Measurements from ENCODE around the gene SCARF2.
"Not testable (repeated sequence)": the region's sequence is repeated elsewhere in the genome, so short reads cannot be mapped to it uniquely, and the experiment has no call there.

Gene SCARF2

DNA sequence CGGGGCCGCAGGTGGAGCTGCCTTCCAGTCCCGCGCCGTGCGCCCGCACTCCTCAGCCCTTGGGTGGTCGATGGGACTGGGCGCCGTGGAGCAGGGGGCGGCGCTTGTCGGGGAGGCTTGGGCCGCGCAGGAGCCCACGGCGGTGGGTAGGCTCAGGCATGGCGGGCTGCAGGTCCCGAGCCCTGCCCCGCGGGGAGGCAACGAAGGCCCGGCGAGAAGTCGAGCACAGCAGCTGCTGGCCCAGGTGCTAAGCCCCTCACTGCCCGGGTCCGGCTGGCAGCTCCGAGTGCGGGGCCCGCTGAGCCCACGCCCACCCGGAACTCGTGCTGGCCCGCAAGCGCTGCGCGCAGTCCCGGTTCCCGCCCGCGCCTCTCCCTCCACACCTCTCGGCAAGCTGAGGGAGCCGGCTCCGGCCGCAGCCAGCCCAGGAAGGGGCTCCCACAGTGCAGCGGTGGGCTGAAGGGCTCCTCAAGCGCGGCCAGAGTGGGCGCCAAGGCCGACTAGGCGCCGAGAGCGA lies 45.2 kb downstream of the SCARF2 start:
- DNase-seq (ENCODE audit: low spot score), result not testable (repeated sequence)

DNA sequence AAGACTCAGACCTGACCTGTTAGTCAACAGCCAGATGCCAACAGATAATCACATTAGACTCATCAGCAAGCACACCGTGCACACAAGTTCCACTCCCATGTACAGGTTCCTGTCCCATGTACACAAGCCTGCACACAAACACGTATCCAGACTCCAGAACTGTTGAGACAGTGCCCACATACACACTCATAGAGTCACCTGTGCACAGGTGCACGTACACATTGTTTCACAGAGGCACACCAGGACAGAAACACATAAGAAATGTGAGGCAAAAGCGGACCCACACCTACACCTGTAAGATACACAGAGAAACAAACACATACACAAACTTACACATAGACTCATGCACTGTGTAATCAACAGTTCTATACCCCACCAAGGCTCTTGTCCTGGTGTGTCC lies 46.4 kb downstream of the SCARF2 start:
- no peak for DNase-seq (ENCODE audit: low spot score)

DNA sequence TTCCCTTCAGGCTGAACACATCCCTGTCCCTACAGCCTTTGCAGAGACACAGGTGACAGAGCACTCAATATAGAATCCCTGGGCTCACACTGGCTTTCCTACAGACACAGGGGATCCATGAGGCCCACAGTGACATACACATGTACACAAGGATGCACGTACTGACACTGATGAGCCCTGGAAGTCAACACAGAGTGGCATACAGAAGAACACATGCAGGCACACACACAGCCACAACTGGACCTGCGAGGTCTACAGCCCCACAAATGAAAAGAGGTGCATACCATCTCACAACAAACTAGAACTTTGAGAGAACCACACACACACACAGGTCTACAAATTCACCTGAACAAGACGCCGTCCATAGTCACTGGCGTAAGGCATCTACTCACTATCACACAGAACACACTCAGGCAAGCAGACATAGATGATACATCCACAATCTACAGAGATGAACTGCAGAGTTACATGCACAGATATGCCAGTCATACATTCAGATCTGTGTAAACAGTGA lies 47.2 kb downstream of the SCARF2 start:
- DNase-seq (ENCODE audit: low spot score), result no peak

DNA sequence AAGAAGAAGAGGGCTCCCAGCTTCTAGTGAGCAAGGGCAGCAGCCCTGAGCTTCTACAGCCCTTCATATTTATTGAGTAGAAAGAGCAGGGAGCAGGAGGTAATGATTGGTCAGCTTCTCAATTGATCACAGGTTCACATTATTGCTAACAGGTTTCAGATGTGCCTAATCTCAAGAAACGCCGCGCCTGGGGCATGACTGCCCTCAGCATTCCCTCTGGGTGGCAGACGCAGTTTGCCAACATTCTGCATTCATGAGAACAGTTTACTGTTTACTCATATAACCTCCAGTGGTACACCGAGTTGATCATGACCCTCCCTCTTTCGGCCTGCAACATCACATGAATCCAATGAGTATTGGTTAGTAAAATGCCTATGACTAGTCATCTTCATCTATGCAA lies 48.3 kb downstream of the SCARF2 start:
- DNase-seq (ENCODE audit: low spot score), result no peak

DNA sequence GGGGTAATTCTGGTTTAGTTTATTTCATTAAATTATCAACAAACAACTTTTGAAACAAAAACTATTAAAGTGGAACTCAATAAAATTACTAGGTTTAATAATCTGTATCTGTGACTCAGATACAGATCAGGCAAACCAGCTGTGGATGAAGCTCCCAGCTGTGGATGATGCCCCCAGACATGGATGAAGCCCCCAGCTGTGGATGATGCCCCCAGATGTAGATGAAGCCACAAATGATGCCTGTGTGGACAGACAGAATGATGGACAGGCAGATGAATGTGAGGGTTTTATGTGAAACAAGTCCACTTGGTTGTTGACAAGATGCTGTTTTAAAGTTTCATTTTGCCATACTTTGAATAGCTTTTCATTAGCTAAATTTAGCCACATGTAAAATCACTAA lies 49.4 kb downstream of the SCARF2 start:
- DNase-seq (ENCODE audit: low spot score), result no peak

DNA sequence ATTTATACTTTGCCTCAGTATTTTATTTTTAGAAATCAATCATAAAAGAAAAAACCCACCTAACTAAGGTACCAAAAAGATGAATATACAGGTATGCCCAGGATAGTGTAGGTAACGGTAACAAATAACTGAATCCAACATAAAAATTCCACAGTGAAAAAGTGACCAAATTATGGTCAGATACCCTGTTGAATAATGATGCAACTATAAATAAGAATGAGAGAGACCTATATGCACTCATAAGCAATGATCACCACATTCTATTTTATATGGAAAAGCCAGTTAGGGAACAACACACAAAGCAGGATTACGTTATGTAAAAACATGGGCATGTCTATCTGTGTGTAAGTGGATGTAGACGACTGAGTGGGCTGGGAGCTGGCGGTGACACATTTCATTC lies 50.7 kb downstream of the SCARF2 start:
- no peak for DNase-seq (ENCODE audit: low spot score)

DNA sequence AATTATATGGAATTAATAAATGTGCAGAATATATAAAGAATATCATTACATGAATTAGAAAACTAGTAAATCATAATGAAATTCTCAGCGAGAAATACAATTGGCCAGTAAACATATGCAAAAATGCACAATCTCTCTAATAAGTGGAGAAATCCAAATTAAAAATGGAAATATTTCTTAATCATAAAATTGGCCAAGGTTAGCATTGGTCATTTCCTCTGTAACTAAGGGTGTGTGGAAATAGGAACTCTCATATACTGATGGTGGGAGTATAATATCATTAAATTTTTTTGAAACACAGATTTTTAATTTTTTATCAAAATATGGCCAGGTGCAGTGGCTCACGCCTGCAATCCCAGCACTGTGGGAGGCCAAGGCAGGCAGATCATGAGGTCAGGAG lies 51.3 kb downstream of the SCARF2 start:
- DNase-seq (ENCODE audit: low spot score), result no peak

DNA sequence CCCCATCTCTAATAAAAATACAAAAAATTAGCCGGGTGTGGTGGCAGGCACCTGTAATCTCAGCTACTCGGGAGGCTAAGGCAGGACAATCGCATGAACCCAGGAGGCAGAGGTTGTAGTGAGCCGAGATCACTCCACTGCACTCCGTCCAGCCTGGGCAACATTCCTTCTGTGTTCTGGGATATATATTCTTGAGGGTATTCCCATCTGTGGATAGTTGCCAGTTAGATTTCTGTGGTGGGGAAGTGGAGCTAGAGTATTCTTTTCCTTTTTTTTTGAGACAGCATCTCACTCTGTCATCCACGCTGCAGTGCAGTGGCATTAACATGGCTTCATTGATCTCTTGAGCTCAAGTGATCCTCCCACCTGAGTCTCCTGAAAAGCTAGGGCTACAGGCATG lies 52.8 kb downstream of the SCARF2 start:
- no peak for DNase-seq (ENCODE audit: low spot score)

DNA sequence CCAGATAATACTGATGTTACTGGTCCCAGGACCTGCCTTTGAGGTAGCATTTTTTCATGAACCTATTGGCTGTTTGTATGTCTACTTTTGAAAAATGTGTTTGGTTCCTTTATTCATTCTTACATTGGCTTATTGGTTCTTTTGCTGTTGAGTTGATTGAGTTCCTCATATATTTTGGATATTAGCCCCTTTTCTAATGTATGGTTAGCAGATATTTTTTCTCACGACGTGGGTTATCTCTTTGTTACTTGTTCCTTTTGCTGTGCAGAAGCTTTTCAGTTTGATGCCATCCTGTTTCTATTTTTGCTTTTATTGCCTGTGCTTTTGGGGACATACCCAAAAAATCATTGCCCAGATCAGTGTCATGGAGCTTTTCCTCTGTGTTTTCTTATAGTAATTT lies 53.5 kb downstream of the SCARF2 start:
- DNase-seq (ENCODE audit: low spot score), result no peak

DNA sequence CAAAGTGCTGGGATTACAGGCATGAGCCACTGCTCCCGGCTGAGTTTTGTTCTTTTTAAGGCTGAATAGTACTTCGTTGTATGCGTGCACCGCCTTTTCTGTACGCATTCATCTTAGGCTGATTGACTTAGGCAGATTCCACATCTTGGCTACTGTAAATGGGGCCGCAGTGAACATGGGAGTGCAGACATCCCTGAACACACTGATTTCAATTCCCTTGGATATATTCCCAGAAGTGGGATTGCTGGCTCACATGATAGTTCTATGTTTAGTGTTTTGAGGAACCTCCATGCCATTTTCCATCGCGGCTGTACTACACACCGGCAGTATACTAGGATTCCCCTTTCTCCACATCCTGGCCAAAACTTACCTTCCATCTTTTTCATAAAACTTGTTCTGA lies 54.1 kb downstream of the SCARF2 start:
- no peak for DNase-seq (ENCODE audit: low spot score)

DNA sequence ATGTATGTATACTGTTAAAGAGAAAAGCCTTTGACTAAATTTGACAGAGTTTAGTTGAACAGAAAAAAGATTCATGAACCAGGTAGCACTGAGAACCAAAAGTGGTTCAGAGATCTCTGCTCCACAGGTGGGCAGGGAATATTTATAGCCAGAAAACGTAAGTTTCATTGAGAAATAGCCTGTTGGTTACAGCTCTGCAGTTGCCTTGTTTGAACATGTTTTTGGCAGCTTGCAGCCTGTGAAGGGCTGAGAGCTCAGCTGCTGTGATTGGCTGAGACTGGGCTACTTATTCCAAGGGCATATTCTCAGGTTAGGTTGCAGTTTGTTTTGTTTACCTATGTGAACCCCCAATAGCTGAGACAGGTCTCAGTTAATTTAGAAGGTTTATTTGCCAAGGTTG lies 57.1 kb downstream of the SCARF2 start:
- no peak for DNase-seq (ENCODE audit: low spot score)

DNA sequence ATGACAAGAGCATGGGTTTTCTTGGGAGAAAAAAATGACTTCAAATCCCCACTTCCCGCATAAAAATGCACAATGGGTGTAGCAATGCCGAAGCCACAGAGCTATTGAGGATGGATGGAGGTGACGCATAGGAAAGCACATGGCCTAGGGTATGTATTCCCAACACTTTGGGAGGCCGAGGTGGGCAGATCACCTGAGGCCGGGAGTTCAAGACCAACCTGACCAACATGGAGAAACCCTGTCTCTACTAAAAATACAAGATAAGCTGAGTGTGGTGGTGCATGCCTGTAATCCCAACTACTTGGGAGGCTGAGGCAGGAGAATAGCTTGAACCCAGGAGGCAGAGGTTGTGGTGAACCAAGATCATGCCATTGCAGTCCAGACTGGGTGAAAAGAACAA lies 58.9 kb downstream of the SCARF2 start:
- not testable (repeated sequence) for DNase-seq (ENCODE audit: low spot score)

DNA sequence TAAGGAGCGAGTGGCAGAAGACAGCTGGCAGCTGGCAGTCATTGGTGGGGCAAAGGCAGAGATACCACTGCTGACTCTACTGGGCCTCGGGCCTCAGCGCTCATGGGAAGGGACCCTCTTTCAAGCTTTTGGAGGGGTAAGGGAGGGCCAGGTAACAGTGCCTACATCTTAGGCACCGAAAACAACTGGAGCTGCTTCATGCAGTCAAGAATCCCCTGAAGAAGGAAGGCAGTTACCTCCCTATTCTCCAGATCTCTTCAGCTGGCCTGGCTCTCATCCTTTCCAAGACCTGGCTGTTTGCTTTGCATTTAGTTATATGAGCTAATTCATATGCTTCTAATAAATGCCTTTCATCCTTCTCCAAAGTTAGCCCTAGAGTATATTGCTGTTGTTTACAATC lies 59.5 kb downstream of the SCARF2 start:
- no peak for DNase-seq (ENCODE audit: low spot score)

DNA sequence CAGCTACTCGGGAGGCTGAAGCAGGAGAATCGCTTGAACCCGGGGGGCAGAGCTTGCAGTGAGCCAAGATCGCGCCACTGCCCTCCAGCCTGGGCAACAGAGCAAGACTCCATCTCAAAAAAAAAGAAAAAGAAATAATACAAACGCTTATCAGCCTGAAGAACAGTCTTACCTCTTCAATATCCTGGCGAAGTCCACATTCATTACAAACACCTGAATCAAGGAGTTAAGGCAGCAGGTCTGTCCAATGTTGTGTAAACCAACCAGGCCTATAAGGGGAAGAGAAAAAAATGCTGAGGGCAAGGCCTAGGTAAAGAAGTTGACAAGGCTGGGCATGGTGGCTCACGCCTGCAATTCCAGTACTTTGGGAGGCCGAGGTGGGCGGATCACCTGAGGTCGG lies 60.6 kb downstream of the SCARF2 start:
- DNase-seq (ENCODE audit: low spot score), result not testable (repeated sequence)

DNA sequence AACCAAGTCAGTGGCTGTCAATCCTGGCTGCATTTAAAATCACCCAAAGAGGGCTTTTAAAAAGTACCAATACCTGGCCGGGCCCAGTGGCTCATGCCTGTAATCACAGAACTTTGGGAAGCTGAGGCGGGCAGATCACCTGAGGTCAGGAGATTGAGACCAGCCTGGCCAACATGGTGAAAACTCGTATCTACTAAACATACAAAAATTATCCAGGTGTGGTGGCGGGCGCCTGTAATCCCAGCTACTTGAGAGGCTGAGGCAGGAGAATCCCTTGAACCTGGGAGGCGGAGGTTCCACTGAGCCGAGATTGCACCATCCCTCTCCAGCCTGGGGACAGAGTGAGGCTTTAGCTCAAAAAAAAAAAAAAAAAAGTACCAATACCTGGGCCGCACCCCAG lies 61.3 kb downstream of the SCARF2 start:
- DNase-seq (ENCODE audit: low spot score), result not testable (repeated sequence)
